Testis (tissue), 2 donors: ENCODE measurements around the gene GSTCD.

Experiments used
- CTCF ChIP-seq, 3 experiments: fragments of 450-650 bp in 2 of 3; fragments of 200-600 bp in 1 of 3; sonication (generic) in 1 of 3; IDR thresholded peaks; one replicate each; pipeline ENCODE4 v1.5.1; 2016 to 2019; ENCODE audit warnings: antibody characterized with exemption in 3 of 3, mild to moderate bottlenecking in 2 of 3, moderate library complexity in 1 of 3
- POLR2A ChIP-seq: fragments of 450-650 bp; IDR thresholded peaks from one replicate; pipeline ENCODE4 v1.6.1; 2017; ENCODE audit warnings: antibody characterized with exemption, mild to moderate bottlenecking, moderate library complexity

- TF ChIP-seq CTCF (IDR thresholded peaks at IDR 0.05) (no peak), POLR2A (no peak)
These were observed 39.6 kb downstream of the GSTCD start for GRCh38 chr4:105748222-105748621.
